GM23338 (cell line): ENCODE data around the gene ATN1. TPM values are rescaled to one million over a fixed set of nuclear protein-coding genes. Genes with fewer than 3 reads are reported as not detected.

Experiments
- ATAC-seq: fragments of 200-7000 bp; cut with Tn5 transposase; 3 replicates; pipeline ENCODE4 v1.9.1; 2020
- DNase-seq: peaks from one replicate; pipeline ENCODE4 v3.0.0-alpha.2; 2015; ENCODE audit warnings: low spot score
- H2AFZ ChIP-seq: fragments of 200-600 bp; sonication (generic); 2 replicates; pipeline ENCODE4 v1.8.0; 2016; ENCODE audit warnings: antibody characterized with exemption, mild to moderate bottlenecking, moderate library complexity
- H3F3A ChIP-seq: fragments of 200-600 bp; sonication (generic); replicated peaks from 2 replicates; pipeline ENCODE4 v1.8.0; 2017; ENCODE audit warnings: antibody characterized with exemption, mixed run types, low read depth
- H3K27ac ChIP-seq: fragments of 200-600 bp; sonication (generic); 2 replicates; pipeline ENCODE4 v1.6.1; 2016; ENCODE audit warnings: low read depth
- H3K27me3 ChIP-seq: fragments of 200-600 bp; sonication (generic); 2 replicates; pipeline ENCODE4 v1.8.0; 2016; ENCODE audit warnings: mild to moderate bottlenecking, mixed run types, moderate library complexity; ENCODE audit not compliant: insufficient read depth
- H3K36me3 ChIP-seq: fragments of 200-600 bp; sonication (generic); 2 replicates; pipeline ENCODE4 v1.8.0; 2016; ENCODE audit warnings: mild to moderate bottlenecking; ENCODE audit not compliant: insufficient read depth
- H3K4me1 ChIP-seq: fragments of 200-600 bp; sonication (generic); 2 replicates; pipeline ENCODE4 v1.8.0; 2016; ENCODE audit warnings: mild to moderate bottlenecking, moderate library complexity; ENCODE audit not compliant: insufficient read depth
- H3K4me2 ChIP-seq: fragments of 200-600 bp; sonication (generic); 2 replicates; pipeline ENCODE4 v1.7.1; 2017; ENCODE audit warnings: mixed run types
- H3K4me3 ChIP-seq: fragments of 200-600 bp; sonication (generic); 2 replicates; pipeline ENCODE4 v1.6.1; 2016; ENCODE audit warnings: mixed run types
- H3K79me2 ChIP-seq: fragments of 200-600 bp; sonication (generic); replicated peaks from 2 replicates; pipeline ENCODE4 v1.8.0; 2017; ENCODE audit warnings: mild to moderate bottlenecking; ENCODE audit not compliant: insufficient read depth
- H3K9me2 ChIP-seq: fragments of 200-600 bp; sonication (generic); 2 replicates; pipeline ENCODE4 v1.8.0; 2017; ENCODE audit not compliant: insufficient read depth
- H4K20me1 ChIP-seq: fragments of 200-600 bp; sonication (generic); replicated peaks from 2 replicates; pipeline ENCODE4 v1.8.0; 2017; ENCODE audit warnings: mild to moderate bottlenecking; ENCODE audit not compliant: insufficient read depth
- H3K27ac Mint-ChIP-seq: 2 replicates; pipeline ENCODE4 v1.8.0; 2020; ENCODE audit warnings: inconsistent platforms, mild to moderate bottlenecking, moderate library complexity, mixed read lengths
- H3K27me3 Mint-ChIP-seq: 3 replicates; pipeline ENCODE4 v1.8.0; 2022; ENCODE audit warnings: low read depth, mild to moderate bottlenecking, moderate library complexity, mixed read lengths, inconsistent platforms; ENCODE audit not compliant: insufficient read depth, poor library complexity
- H3K36me3 Mint-ChIP-seq: 3 replicates; pipeline ENCODE4 v1.8.0; 2021; ENCODE audit warnings: low read depth, mild to moderate bottlenecking, inconsistent platforms, moderate library complexity, mixed read lengths
- H3K4me1 Mint-ChIP-seq: 3 replicates; pipeline ENCODE4 v1.8.0; 2020; ENCODE audit warnings: mild to moderate bottlenecking, inconsistent platforms, mixed read lengths
- H3K4me3 Mint-ChIP-seq: 3 replicates; pipeline ENCODE4 v1.8.0; 2021; ENCODE audit warnings: moderate library complexity, mild to moderate bottlenecking, inconsistent platforms, mixed read lengths
- H3K9me3 Mint-ChIP-seq: 3 replicates; pipeline ENCODE4 v1.8.0; 2020; ENCODE audit warnings: moderate library complexity, mild to moderate bottlenecking, inconsistent platforms, mixed read lengths
- CREB1 ChIP-seq: fragments of 250-450 bp; sonication (Bioruptor Pico); IDR thresholded peaks from 2 replicates; pipeline ENCODE4 v1.5.0; 2020; ENCODE audit warnings: low read depth, mild to moderate bottlenecking, moderate library complexity
- EZH2 ChIP-seq: fragments of 200-600 bp; sonication (generic); IDR thresholded peaks from one replicate; pipeline ENCODE4 v1.8.0; 2017; ENCODE audit warnings: antibody characterized with exemption, mild to moderate bottlenecking, low read depth; ENCODE audit not compliant: unreplicated experiment
- EZH2phosphoT487 ChIP-seq: fragments of 200-600 bp; sonication (generic); IDR thresholded peaks from one replicate; pipeline ENCODE4 v1.8.1; 2018; ENCODE audit warnings: antibody characterized with exemption; ENCODE audit not compliant: unreplicated experiment
- JUNB ChIP-seq: IDR thresholded peaks from one replicate; pipeline ENCODE4 v1.6.1; 2016; ENCODE audit warnings: antibody characterized with exemption; ENCODE audit not compliant: unreplicated experiment
- NANOG ChIP-seq: IDR thresholded peaks from 2 replicates; pipeline ENCODE4 v1.6.1; 2016; ENCODE audit warnings: antibody characterized with exemption, borderline replicate concordance
- POLR2AphosphoS5 ChIP-seq: IDR thresholded peaks from 2 replicates; pipeline ENCODE4 v1.6.1; 2016; ENCODE audit warnings: antibody characterized with exemption, low read depth
- STAT1 ChIP-seq: IDR thresholded peaks from one replicate; pipeline ENCODE4 v1.6.1; 2016; ENCODE audit warnings: antibody characterized with exemption; ENCODE audit not compliant: unreplicated experiment
- ZNF114 ChIP-seq: fragments of 250-450 bp; sonication (Bioruptor Pico); IDR thresholded peaks from 2 replicates; pipeline ENCODE4 v1.5.0; 2020; ENCODE audit warnings: mild to moderate bottlenecking, moderate library complexity
- ZNF331 ChIP-seq: fragments of 250-450 bp; sonication (Bioruptor Pico); IDR thresholded peaks from 2 replicates; pipeline ENCODE4 v1.5.0; 2020; ENCODE audit warnings: low read depth, mild to moderate bottlenecking, moderate library complexity
- polyA plus RNA-seq: library from polyadenylated mRNA; unstranded; fragments of >200 nt; fragmentation: Nextera tagmentation; extraction: Ambion mirVana; gene quantifications from 2 replicates; pipeline ENCODE4 v1.2.1, GENCODE V29; 2016
- total RNA-seq: library from RNA; depleted of rRNA; stranded (reverse); fragments of >200 nt; shearing (Covaris generic); gene quantifications from 2 replicates; pipeline ENCODE4 v1.2.3, GENCODE V29; 2014
- TF ChIP-seq, protein P1 (sequence below): IDR thresholded peaks from 2 replicates; pipeline ENCODE4 v1.6.1; 2016; ENCODE audit warnings: antibody characterized with exemption
- TF ChIP-seq, protein P2 (sequence below), 2 experiments: fragments of 200-600 bp in 1 of 2; sonication (generic) in 1 of 2; conservative IDR thresholded peaks; 2 replicates each; pipeline versions ENCODE4 v1.5.1 to v1.6.1; 2016 to 2017; ENCODE audit warnings: antibody characterized with exemption in 2 of 2, low read depth in 2 of 2, mild to moderate bottlenecking in 2 of 2, moderate library complexity in 1 of 2

Gene ATN1
- total and polyA plus RNA-seq, 2 experiments from 2014 or later, result 27.2 to 49.6 TPM

- TF ChIP-seq EZH2phosphoT487 (no peak), STAT1 (no peak), JUNB (no peak), ZNF114 (no peak), NANOG (no peak)
- TF ChIP-seq, protein P1, sequence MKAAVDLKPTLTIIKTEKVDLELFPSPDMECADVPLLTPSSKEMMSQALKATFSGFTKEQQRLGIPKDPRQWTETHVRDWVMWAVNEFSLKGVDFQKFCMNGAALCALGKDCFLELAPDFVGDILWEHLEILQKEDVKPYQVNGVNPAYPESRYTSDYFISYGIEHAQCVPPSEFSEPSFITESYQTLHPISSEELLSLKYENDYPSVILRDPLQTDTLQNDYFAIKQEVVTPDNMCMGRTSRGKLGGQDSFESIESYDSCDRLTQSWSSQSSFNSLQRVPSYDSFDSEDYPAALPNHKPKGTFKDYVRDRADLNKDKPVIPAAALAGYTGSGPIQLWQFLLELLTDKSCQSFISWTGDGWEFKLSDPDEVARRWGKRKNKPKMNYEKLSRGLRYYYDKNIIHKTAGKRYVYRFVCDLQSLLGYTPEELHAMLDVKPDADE, result no peak
- TF ChIP-seq, protein P2, sequence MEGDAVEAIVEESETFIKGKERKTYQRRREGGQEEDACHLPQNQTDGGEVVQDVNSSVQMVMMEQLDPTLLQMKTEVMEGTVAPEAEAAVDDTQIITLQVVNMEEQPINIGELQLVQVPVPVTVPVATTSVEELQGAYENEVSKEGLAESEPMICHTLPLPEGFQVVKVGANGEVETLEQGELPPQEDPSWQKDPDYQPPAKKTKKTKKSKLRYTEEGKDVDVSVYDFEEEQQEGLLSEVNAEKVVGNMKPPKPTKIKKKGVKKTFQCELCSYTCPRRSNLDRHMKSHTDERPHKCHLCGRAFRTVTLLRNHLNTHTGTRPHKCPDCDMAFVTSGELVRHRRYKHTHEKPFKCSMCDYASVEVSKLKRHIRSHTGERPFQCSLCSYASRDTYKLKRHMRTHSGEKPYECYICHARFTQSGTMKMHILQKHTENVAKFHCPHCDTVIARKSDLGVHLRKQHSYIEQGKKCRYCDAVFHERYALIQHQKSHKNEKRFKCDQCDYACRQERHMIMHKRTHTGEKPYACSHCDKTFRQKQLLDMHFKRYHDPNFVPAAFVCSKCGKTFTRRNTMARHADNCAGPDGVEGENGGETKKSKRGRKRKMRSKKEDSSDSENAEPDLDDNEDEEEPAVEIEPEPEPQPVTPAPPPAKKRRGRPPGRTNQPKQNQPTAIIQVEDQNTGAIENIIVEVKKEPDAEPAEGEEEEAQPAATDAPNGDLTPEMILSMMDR (conservative IDR thresholded peaks at IDR 0.05; ENCODE audit: low read depth in 2 of 2), result no peak
Measured at GRCh38 chr12:6929466-6930452, 2.0 kb downstream of the ATN1 start (continued).

DNA sequence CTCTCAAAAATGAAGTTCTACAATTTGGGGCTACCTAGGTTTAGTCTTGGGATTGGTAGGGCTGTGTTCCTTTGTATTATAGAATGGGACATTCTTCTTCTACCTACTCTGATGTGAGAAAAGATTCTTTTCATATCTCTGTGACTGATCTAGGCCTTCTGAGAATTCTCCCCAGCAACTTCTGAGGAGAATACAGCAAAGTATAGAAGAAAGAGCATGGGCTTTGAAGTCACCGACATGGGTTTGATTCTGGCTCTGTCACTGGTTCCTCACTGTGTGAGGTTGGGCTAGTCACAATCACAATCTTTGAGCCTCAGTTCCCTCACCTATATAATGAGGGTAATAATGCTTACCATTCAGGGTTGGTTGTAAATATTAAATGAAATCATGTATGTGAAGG is 5.0 kb downstream of the ATN1 start:
- Histone ChIP-seq H4K20me1 (peaks cover 38% of the 10 kb centered on the region), H3K27ac (no peak overlapping the region)
- H3K27ac Mint-ChIP-seq, result no peak overlapping the region
- TF ChIP-seq EZH2 (no peak), ZNF114 (no peak), EZH2phosphoT487 (no peak), POLR2AphosphoS5 (no peak), JUNB (no peak), NANOG (no peak), CREB1 (CRISPR knock-in tag) (no peak), ZNF331 (CRISPR knock-in tag) (no peak), STAT1 (no peak)
- TF ChIP-seq, protein P2 (conservative IDR thresholded peaks at IDR 0.05; ENCODE audit: low read depth in 2 of 2), result no peak
- TF ChIP-seq, protein P1, result no peak

More for the DNA sequence above, 5.0 kb downstream of the ATN1 start:
- Histone ChIP-seq H3K4me3 (no peak overlapping the region), H2AFZ (no peak overlapping the region), H3K36me3 (peaks cover 17% of the 10 kb centered on the region), H3K9me2 (no peaks in the 10 kb centered on the region), H3F3A (peaks cover 34% of the 10 kb centered on the region), H3K79me2 (peaks cover 53% of the 10 kb centered on the region), H3K4me2 (no peak overlapping the region), H3K4me1 (peaks cover 28% of the 10 kb centered on the region), H3K27me3 (no peaks in the 10 kb centered on the region)
- Mint-ChIP-seq H3K27me3 (peaks cover 15% of the 10 kb centered on the region), H3K4me3 (no peak overlapping the region), H3K36me3 (peaks cover 58% of the 10 kb centered on the region), H3K4me1 (peaks cover 37% of the 10 kb centered on the region), H3K9me3 (no peaks in the 10 kb centered on the region; the same call in 2 of the 3 replicates)
- DNase-seq (no peak), ATAC-seq (no peak)
